Activated T-cell treated with anti-CD3 and anti-CD28 coated beads, Interleukin-2, amount 50 U/mL, for 24 hours (primary cell): ENCODE data around the gene FTH1.

ENCODE experiments used
- DNase-seq: peaks from one replicate; pipeline ENCODE4 v3.0.0-alpha.2; 2020
- H3K27ac Mint-ChIP-seq: 2 replicates; pipeline ENCODE4 v1.8.0; 2020; ENCODE audit warnings: mild to moderate bottlenecking, mixed read lengths
- H3K27me3 Mint-ChIP-seq: 2 replicates; pipeline ENCODE4 v1.8.0; 2020; ENCODE audit warnings: mixed read lengths
- H3K36me3 Mint-ChIP-seq: 2 replicates; pipeline ENCODE4 v1.8.0; 2020; ENCODE audit warnings: low read depth, mixed read lengths
- H3K4me1 Mint-ChIP-seq: 2 replicates; pipeline ENCODE4 v1.8.0; 2020; ENCODE audit warnings: low read depth, mixed read lengths
- H3K4me3 Mint-ChIP-seq: 2 replicates; pipeline ENCODE4 v1.8.0; 2020; ENCODE audit warnings: mild to moderate bottlenecking, moderate library complexity, mixed read lengths
- H3K9me3 Mint-ChIP-seq: 2 replicates; pipeline ENCODE4 v1.8.0; 2020; ENCODE audit warnings: mixed read lengths

Gene FTH1

GRCh38 chr11:61925736-61926135, 41.7 kb downstream of the FTH1 start:
- no peaks in the 10 kb centered on the region for H3K4me1 Mint-ChIP-seq
- H3K27me3 Mint-ChIP-seq: peaks cover 10% of the 10 kb centered on the region
- no peaks in the 10 kb centered on the region for H3K9me3 Mint-ChIP-seq
- no peaks in the 10 kb centered on the region for H3K36me3 Mint-ChIP-seq
- no peak overlapping the region for H3K27ac Mint-ChIP-seq
- no peak for DNase-seq
- no peak overlapping the region for H3K4me3 Mint-ChIP-seq

- no peak for DNase-seq
- H3K27me3 Mint-ChIP-seq: peaks cover 24% of the 10 kb centered on the region
- H3K9me3 Mint-ChIP-seq: no peaks in the 10 kb centered on the region
- no peaks in the 10 kb centered on the region for H3K36me3 Mint-ChIP-seq
- H3K4me1 Mint-ChIP-seq: no peaks in the 10 kb centered on the region
- no peak overlapping the region for H3K27ac Mint-ChIP-seq
- H3K4me3 Mint-ChIP-seq: no peak overlapping the region
Observed at GRCh38 chr11:61924064-61924455, 43.4 kb downstream of the FTH1 start.

DNA sequence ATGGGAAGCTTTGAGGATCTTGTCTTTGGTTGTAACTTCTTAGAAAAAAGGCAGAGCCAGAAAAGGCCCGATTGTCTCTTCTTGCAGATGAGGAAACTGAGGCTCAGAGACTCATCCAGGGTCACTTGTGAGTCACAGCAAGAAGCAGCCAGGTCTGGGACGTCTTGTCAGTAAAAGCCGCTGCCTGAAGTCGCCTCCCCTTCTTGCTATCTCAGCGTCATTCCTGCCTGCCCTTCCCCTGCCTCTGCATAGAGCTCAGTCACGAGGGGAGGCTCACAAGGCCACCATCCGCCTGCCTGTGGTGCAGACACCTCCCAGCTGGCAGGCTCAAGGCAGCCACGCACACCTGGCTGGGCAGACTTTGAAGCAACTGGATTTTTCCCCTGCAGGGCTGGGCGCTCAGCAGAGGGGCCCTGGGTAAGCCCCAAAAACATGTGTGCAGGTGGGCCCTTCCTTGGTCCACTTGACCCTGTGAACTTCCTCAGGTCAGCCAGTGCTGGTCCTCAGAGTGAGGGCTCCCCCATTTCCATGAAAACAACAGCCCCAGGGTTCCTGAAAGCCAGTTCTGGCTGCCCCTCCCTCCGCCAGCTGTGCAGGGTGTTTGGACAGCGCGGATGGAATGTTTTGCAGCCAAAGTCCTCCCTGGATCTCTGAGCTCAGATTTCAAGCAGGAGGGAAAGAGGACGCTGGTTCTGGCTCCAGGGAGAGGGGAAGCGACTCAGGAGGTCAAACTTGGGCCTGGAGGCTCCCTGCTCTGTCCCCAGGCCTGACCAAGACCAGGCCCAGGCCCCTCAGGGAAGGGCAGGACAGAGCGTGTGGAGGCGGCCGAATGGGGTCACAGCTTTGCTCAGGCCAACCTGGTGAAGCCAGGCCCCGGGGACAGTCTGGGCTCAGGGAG, 44.0 kb downstream of the FTH1 start:
- no peaks in the 10 kb centered on the region for H3K4me1 Mint-ChIP-seq
- peaks cover 30% of the 10 kb centered on the region for H3K27me3 Mint-ChIP-seq
- no peaks in the 10 kb centered on the region for H3K36me3 Mint-ChIP-seq
- no peak for DNase-seq
- H3K4me3 Mint-ChIP-seq: no peak overlapping the region
- H3K9me3 Mint-ChIP-seq: no peaks in the 10 kb centered on the region
- no peak overlapping the region for H3K27ac Mint-ChIP-seq

DNA sequence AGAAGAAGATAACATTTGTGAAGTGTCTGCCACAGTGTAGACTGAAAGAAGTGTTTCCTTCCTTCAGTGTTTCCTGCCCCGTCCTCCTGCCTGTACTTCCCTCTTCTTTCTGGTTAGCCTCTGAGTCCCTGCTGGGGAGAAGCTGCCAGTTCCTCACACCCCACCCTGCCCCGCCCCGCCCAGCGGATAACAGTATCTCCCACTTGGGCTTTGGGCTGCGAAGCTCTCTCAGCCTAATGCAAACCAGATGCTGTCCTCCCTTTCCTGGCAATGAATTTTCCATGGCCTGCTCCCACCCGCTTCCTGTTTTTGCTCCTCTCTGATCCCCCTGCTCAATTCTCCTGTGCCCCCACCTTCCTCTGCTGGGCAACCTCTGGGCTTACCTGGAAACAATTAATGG, 44.9 kb downstream of the FTH1 start:
- peaks cover 39% of the 10 kb centered on the region for H3K27me3 Mint-ChIP-seq
- H3K4me1 Mint-ChIP-seq: peaks cover 6% of the 10 kb centered on the region
- no peak for DNase-seq
- H3K9me3 Mint-ChIP-seq: no peaks in the 10 kb centered on the region
- H3K36me3 Mint-ChIP-seq: no peaks in the 10 kb centered on the region
- H3K27ac Mint-ChIP-seq: no peak overlapping the region
- H3K4me3 Mint-ChIP-seq: no peak overlapping the region

GRCh38 chr11:61921446-61921845, 46.0 kb downstream of the FTH1 start:
- Mint-ChIP-seq H3K27me3 (peaks cover 44% of the 10 kb centered on the region), H3K4me1 (peaks cover 6% of the 10 kb centered on the region), H3K36me3 (no peaks in the 10 kb centered on the region), H3K27ac (no peak overlapping the region), H3K9me3 (no peaks in the 10 kb centered on the region), H3K4me3 (no peak overlapping the region)
- DNase-seq: no peak

GRCh38 chr11:61919705-61920631, 47.5 kb downstream of the FTH1 start:
- peaks cover 6% of the 10 kb centered on the region for H3K4me1 Mint-ChIP-seq
- peaks cover 58% of the 10 kb centered on the region for H3K27me3 Mint-ChIP-seq
- no peak overlapping the region for H3K4me3 Mint-ChIP-seq
- DNase-seq: no peak
- H3K27ac Mint-ChIP-seq: no peak overlapping the region
- H3K36me3 Mint-ChIP-seq: no peaks in the 10 kb centered on the region
- no peaks in the 10 kb centered on the region for H3K9me3 Mint-ChIP-seq

DNA sequence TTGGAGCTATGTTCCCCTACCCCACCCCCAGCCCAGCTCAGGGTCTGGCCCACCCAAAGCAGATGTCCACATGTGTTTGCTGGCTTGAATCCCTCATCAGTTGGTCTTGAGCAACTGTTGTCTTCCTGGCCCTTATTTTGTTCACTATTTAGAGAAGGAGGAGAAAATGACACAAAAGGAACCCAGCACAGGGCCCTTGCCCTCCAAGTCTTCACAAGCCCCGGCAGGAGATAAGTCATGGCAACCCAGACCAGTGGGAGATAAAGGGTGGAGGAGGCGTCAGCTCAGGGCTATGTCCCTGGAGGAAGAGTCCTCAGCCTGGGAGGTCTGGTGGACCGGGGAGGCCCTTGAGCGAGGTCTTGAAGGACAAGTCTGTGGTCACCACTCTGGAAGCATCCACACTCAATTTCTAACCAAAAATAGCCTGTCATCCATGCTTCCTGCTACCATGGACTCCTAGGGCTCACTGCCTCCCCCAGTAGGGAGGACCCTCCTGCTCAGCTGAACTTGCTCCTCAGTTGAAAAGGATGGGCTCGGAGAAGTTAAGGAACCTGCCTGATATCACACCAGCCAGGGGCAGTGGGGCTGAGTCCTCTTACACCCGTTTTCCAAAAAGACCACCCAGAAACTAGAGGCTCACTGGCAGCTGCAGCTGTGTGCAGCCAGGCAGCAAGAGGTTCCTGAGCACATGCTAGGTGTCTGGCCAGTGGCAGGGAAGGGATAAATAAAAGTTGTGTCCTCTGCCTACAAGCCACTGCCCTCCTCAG, 48.3 kb downstream of the FTH1 start:
- H3K27me3 Mint-ChIP-seq: peaks cover 67% of the 10 kb centered on the region
- no peaks in the 10 kb centered on the region for H3K36me3 Mint-ChIP-seq
- no peak for DNase-seq
- H3K4me3 Mint-ChIP-seq: no peak overlapping the region
- H3K9me3 Mint-ChIP-seq: no peaks in the 10 kb centered on the region
- peaks cover 6% of the 10 kb centered on the region for H3K4me1 Mint-ChIP-seq
- H3K27ac Mint-ChIP-seq: no peak overlapping the region

GRCh38 chr11:61918251-61918937, 49.0 kb downstream of the FTH1 start:
- H3K27ac Mint-ChIP-seq: no peak overlapping the region
- peaks cover 6% of the 10 kb centered on the region for H3K4me1 Mint-ChIP-seq
- peaks cover 73% of the 10 kb centered on the region for H3K27me3 Mint-ChIP-seq
- H3K9me3 Mint-ChIP-seq: no peaks in the 10 kb centered on the region
- peak overlapping the region; percentile 66 for H3K4me3 Mint-ChIP-seq
- H3K36me3 Mint-ChIP-seq: no peaks in the 10 kb centered on the region
- no peak for DNase-seq

GRCh38 chr11:61917334-61918109, 49.9 kb downstream of the FTH1 start, which contains the start of gene RAB3IL1:
RAB3IL1 (minus strand) TSS chr11:61917566; CDS start chr11:61917367, 199 bp downstream.
- peaks cover 74% of the 10 kb centered on the region for H3K27me3 Mint-ChIP-seq
- H3K4me3 Mint-ChIP-seq: peak within 1 kb of the TSS; percentile 66
- no peaks in the 10 kb centered on the region for H3K36me3 Mint-ChIP-seq
- H3K4me1 Mint-ChIP-seq: peaks cover 6% of the 10 kb centered on the region
- no peak within 1 kb of the TSS for H3K27ac Mint-ChIP-seq
- no peaks in the 10 kb centered on the region for H3K9me3 Mint-ChIP-seq
- DNase-seq: peak; percentile 41

DNA sequence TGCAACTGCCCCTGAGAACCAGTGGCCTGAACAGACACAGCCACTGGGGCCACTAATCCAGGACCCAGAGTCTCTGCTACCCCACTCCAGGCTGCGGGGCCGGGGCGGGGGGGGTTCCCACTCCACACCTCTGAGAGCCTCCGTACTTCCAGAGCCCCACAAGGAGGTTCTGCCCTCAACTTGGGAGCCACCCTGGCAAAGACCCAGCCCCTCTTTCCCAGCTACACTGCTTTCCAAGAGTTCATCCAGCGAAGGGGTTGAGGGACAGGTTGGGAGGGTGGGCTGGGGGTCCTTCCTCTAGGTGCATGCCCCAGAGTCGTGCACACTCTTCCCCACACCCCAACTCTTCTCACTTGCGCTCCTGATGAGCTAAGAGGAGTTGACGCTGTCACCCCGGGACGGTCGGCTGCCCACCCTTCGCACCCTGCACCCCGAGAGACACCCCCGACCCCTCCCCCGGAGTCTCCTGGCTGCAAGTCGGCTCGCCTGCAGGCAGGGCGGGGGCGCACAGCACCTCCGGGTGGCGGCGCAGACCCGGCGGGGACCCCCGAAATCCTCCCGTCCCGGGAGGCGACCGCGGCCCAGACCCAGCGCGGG, 50.6 kb downstream of the FTH1 start:
- H3K27ac Mint-ChIP-seq: no peak overlapping the region
- H3K27me3 Mint-ChIP-seq: peaks cover 74% of the 10 kb centered on the region
- H3K9me3 Mint-ChIP-seq: no peaks in the 10 kb centered on the region

GRCh38 chr11:61914471-61915171, 52.8 kb downstream of the FTH1 start:
- DNase-seq: no peak
- Mint-ChIP-seq H3K27ac (no peak overlapping the region), H3K36me3 (no peaks in the 10 kb centered on the region), H3K4me3 (no peak overlapping the region), H3K4me1 (peaks cover 6% of the 10 kb centered on the region), H3K9me3 (no peaks in the 10 kb centered on the region), H3K27me3 (peaks cover 59% of the 10 kb centered on the region)

More for the DNA sequence above, 50.6 kb downstream of the FTH1 start:
- Mint-ChIP-seq H3K36me3 (no peaks in the 10 kb centered on the region), H3K4me3 (peak overlapping the region; percentile 55), H3K4me1 (peaks cover 6% of the 10 kb centered on the region)
- no peak for DNase-seq
